Measurements from ENCODE around the gene SPOCK2. TPM values are rescaled to one million over a fixed set of nuclear protein-coding genes. Genes with fewer than 3 reads are reported as not detected.

Gene SPOCK2
- total and polyA plus RNA-seq, 2 donors (not counting 1 experiment from before 2014, with no cell fraction given): 39.1 to 139 TPM

DNA sequence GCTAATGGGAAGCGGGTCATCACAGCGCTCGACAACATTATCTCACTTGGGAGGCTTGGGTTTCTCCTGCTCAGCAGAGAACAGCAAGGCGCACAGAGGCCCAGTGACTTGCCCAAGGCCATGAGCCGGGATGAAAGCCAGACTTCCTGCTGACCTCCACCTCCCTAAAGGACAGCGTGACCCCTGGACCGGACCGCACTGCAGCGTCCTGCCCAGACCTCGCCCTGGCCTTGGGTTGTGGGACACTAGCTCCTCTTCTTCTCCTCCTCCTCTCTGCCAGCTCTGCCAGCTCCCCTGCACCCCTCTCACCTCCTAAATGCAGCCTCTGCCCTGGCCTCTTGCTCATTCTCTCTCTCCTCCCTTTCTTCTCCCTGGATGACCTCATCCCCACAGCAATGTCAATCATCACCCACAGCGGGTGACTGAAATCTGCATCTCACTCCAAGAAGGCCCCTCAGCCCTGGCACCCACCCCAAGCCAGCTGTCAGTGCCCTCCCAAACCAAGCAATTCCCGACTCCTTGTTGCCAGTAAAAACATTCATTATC is 19.4 kb downstream of the SPOCK2 start:
- Histone ChIP-seq H3K27ac (ENCODE audit: low read length in 2 of 2) (no peak overlapping the region), H3K4me3 (ENCODE audit: control extremely low read depth in 1 of 5, extremely low read depth in 1 of 5, insufficient read depth in 1 of 5, low read depth in 2 of 5, low read length in 4 of 5) (no peak overlapping the region), H4K20me1 (ENCODE audit: control insufficient read depth, insufficient read depth, low read length, poor library complexity, severe bottlenecking) (peaks cover 33% of the 10 kb centered on the region), H3K79me2 (ENCODE audit: control insufficient read depth, insufficient read depth, low read length) (peaks cover 5% of the 10 kb centered on the region), H3K9ac (ENCODE audit: low read length) (no peak overlapping the region), H3K27me3 (replicated peaks in 1 of 4; ENCODE audit: control extremely low read depth in 1 of 4, control insufficient read depth in 3 of 4, insufficient read depth in 4 of 4, low read length in 3 of 4) (no peaks in the 10 kb centered on the region), H2AFZ (ENCODE audit: insufficient read depth, low read depth, low read length, poor library complexity, severe bottlenecking) (no peak overlapping the region), H3K4me1 (ENCODE audit: control insufficient read depth in 2 of 2, insufficient read depth in 2 of 2, low read length in 2 of 2) (no peaks in the 10 kb centered on the region), H3K9me3 (ENCODE audit: control extremely low read depth in 1 of 3, control insufficient read depth in 2 of 3, insufficient read depth in 1 of 3, low read length in 2 of 3) (peaks cover 0 to 7% (median 0%) of the 10 kb centered on the region in 3 donors), H3K36me3 (replicated peaks in 1 of 2; ENCODE audit: control extremely low read depth in 1 of 2, control insufficient read depth in 1 of 2, extremely low read depth in 1 of 2, insufficient read depth in 2 of 2, low read length in 1 of 2) (peaks cover 0 to 83% of the 10 kb centered on the region in 2 experiments), H3K4me2 (replicated peaks; ENCODE audit: low read depth, low read length, poor library complexity, severe bottlenecking) (no peak overlapping the region)
- intact Hi-C loops (cut with micrococcal nuclease): no loop called here
- Mint-ChIP-seq H3K9me3 (ENCODE audit: insufficient read depth) (no peaks in the 10 kb centered on the region), H3K27me3 (no peaks in the 10 kb centered on the region), H3K27ac (no peak overlapping the region), H3K4me3 (no peak overlapping the region), H3K4me1 (no peaks in the 10 kb centered on the region)
- CTCF ChIA-PET: interaction anchor here (2.5 kb wide), 1 partner anchor 20 kb away, joined by 7 read pairs; no protein-coding TSS in a partner anchor
- POLR2A ChIA-PET: interaction anchor here (0.6 kb wide), 1 partner anchor 243 kb away, joined by 9 read pairs; no protein-coding TSS in a partner anchor
- ATAC-seq (ENCODE audit: low read depth): no peak
- TF ChIP-seq CTCF (IDR thresholded peaks at IDR 0.05): no peak
- no peak for TF ChIP-seq EZH2 (IDR thresholded peaks at IDR 0.05; ENCODE audit: borderline replicate concordance, insufficient read depth, low read depth, low read length, poor library complexity, severe bottlenecking)
- DNase-seq: no peak
- WGBS (ENCODE audit: insufficient coverage): 86% methylated on average over 11 of the region's 12 CpGs

GRCh38 chr10:72068126-72068765 is 20.1 kb downstream of the SPOCK2 start:
- ATAC-seq (ENCODE audit: low read depth) (no peak), DNase-seq (no peak)
- H4K20me1 ChIP-seq (ENCODE audit: control insufficient read depth, insufficient read depth, low read length, poor library complexity, severe bottlenecking): peaks cover 26% of the 10 kb centered on the region
- intact Hi-C loops (cut with micrococcal nuclease): no loop called here
- Mint-ChIP-seq H3K4me3 (no peak overlapping the region), H3K27me3 (no peaks in the 10 kb centered on the region), H3K4me1 (no peaks in the 10 kb centered on the region), H3K27ac (no peak overlapping the region), H3K9me3 (ENCODE audit: insufficient read depth) (no peaks in the 10 kb centered on the region)
- TF ChIP-seq CTCF (IDR thresholded peaks at IDR 0.05): no peak
- no peak for TF ChIP-seq EZH2 (IDR thresholded peaks at IDR 0.05; ENCODE audit: borderline replicate concordance, insufficient read depth, low read depth, low read length, poor library complexity, severe bottlenecking)
- no peak overlapping the region for H3K4me2 ChIP-seq (replicated peaks; ENCODE audit: low read depth, low read length, poor library complexity, severe bottlenecking)
- 95% methylated on average over 11 of the region's 11 CpGs for WGBS (ENCODE audit: insufficient coverage)
- peaks cover 0 to 7% (median 0%) of the 10 kb centered on the region in 3 donors for H3K9me3 ChIP-seq (ENCODE audit: control extremely low read depth in 1 of 3, control insufficient read depth in 2 of 3, insufficient read depth in 1 of 3, low read length in 2 of 3)
- H3K36me3 ChIP-seq (replicated peaks in 1 of 2; ENCODE audit: control extremely low read depth in 1 of 2, control insufficient read depth in 1 of 2, extremely low read depth in 1 of 2, insufficient read depth in 2 of 2, low read length in 1 of 2): peaks cover 0 to 82% of the 10 kb centered on the region in 2 experiments
- no peak overlapping the region for H3K9ac ChIP-seq (ENCODE audit: low read length)
- H2AFZ ChIP-seq (ENCODE audit: insufficient read depth, low read depth, low read length, poor library complexity, severe bottlenecking): no peak overlapping the region
- ChIA-PET POLR2A (no interaction called here), CTCF (interaction anchor here (2.5 kb wide), 1 partner anchor 19 kb away, joined by 7 read pairs; no protein-coding TSS in a partner anchor)
- no peak overlapping the region for H3K4me3 ChIP-seq (ENCODE audit: control extremely low read depth in 1 of 5, extremely low read depth in 1 of 5, insufficient read depth in 1 of 5, low read depth in 2 of 5, low read length in 4 of 5)
- H3K79me2 ChIP-seq (ENCODE audit: control insufficient read depth, insufficient read depth, low read length): no peaks in the 10 kb centered on the region
- no peak overlapping the region for H3K27ac ChIP-seq (ENCODE audit: low read length in 2 of 2)
- no peaks in the 10 kb centered on the region for H3K27me3 ChIP-seq (replicated peaks in 1 of 4; ENCODE audit: control extremely low read depth in 1 of 4, control insufficient read depth in 3 of 4, insufficient read depth in 4 of 4, low read length in 3 of 4)
- no peaks in the 10 kb centered on the region for H3K4me1 ChIP-seq (ENCODE audit: control insufficient read depth in 2 of 2, insufficient read depth in 2 of 2, low read length in 2 of 2)

Measured in B cell (primary cell).